Activated naive CD8-positive, alpha-beta T cell treated with anti-CD3 and anti-CD28 coated beads, Interleukin-2, amount 50 U/mL, for 24 hours (primary cell): ENCODE measurements around the gene SRP54.
"Not testable (repeated sequence)": the region's sequence is repeated elsewhere in the genome, so short reads cannot be mapped to it uniquely, and the experiment has no call there.

ENCODE experiments used
- ATAC-seq: fragments of 150-1000 bp; cut with Tn5 transposase; one replicate; pipeline ENCODE4 v1.10.0; 2021
- DNase-seq: peaks from one replicate; pipeline ENCODE4 v3.0.0; 2021
- H3K27ac Mint-ChIP-seq: one replicate; pipeline ENCODE4 v1.8.0; 2021; ENCODE audit warnings: mild to moderate bottlenecking, mixed read lengths
- H3K27me3 Mint-ChIP-seq: one replicate; pipeline ENCODE4 v1.8.0; 2021; ENCODE audit warnings: mixed read lengths
- H3K36me3 Mint-ChIP-seq: one replicate; pipeline ENCODE4 v1.8.0; 2021; ENCODE audit warnings: low read depth, mixed read lengths
- H3K4me1 Mint-ChIP-seq: one replicate; pipeline ENCODE4 v1.8.0; 2021; ENCODE audit warnings: mixed read lengths
- H3K4me3 Mint-ChIP-seq: one replicate; pipeline ENCODE4 v1.8.0; 2021; ENCODE audit warnings: mild to moderate bottlenecking, moderate library complexity, mixed read lengths
- H3K9me3 Mint-ChIP-seq: one replicate; pipeline ENCODE4 v1.8.0; 2021; ENCODE audit warnings: mixed read lengths

The SRP54 gene

DNA sequence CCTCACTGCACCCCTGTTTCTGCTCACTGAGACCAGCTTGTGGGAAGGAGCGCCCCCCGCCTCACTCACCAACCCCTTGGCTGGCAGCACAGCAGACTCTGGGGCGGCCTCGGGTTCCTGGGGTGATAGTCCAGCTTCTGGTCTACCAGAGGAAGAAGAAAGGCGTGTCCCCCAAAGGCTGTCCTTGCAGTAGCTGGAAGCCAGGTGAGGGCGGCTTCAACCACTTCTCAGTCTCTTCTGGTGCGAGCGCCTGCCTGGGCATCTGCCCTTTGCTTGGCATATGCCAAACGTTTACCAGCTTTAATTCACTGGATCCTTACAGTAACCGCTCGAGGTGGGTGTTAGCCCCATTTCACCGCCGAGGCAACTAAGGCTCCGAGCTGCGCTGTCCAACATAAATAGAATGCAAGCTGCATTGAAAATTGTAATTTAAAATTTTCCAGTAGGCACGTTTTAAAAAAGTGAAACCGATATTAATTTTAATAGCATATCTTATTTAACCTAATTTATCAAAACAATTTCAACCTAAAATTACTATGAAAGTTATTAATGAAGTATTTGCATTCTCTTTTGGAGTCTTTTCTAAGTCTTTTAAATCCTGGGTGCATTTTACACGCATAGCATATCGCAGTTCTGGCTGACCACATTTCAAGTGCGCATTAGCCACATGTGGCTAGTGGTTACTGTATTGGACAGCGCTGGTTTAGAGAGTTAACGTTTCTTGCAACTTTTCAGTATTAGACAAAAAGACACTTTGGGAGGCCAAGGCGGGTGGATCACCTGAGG lies 64.2 kb downstream of the SRP54 start:
- H3K27me3 Mint-ChIP-seq, result no peaks in the 10 kb centered on the region
- H3K27ac Mint-ChIP-seq, result peak overlapping the region; percentile 90
- H3K36me3 Mint-ChIP-seq, result peaks cover 4% of the 10 kb centered on the region
- peaks cover 36% of the 10 kb centered on the region for H3K4me1 Mint-ChIP-seq
- peak overlapping the region; percentile 92 for H3K4me3 Mint-ChIP-seq
- H3K9me3 Mint-ChIP-seq, result no peaks in the 10 kb centered on the region
- DNase-seq (no peak), ATAC-seq (peak; percentile 12)

GRCh38 chr14:35047976-35048513 lies 65.3 kb downstream of the SRP54 start:
- ATAC-seq, result no peak

DNA sequence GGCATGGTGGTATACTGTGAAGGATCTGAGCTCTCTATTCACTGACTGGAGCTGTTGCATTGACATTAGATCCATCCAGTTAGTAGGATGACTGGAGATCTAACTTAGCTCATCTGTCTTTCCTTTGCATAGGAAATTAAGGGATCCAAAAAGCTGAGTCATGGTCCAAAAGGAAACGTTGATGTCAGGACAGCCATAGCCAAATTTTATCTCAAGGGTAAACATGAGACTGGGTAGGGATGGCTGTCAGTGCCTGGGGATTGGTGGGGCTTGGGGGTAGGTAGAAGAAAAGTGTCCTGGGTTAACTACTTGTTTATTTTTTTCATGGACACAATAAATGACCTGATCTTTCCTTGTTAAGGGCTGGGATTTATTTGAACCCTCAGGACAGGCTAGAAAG lies 67.9 kb downstream of the SRP54 start:
- Mint-ChIP-seq H3K9me3 (no peaks in the 10 kb centered on the region), H3K27ac (no peak overlapping the region), H3K36me3 (peaks cover 9% of the 10 kb centered on the region), H3K27me3 (no peaks in the 10 kb centered on the region), H3K4me3 (no peak overlapping the region), H3K4me1 (peaks cover 25% of the 10 kb centered on the region)
- ATAC-seq, result no peak
- DNase-seq, result no peak

More at GRCh38 chr14:35047976-35048513, 65.3 kb downstream of the SRP54 start:
- H3K9me3 Mint-ChIP-seq, result no peaks in the 10 kb centered on the region
- H3K4me1 Mint-ChIP-seq, result peaks cover 34% of the 10 kb centered on the region
- peaks cover 5% of the 10 kb centered on the region for H3K36me3 Mint-ChIP-seq
- H3K27ac Mint-ChIP-seq, result peak overlapping the region; percentile 32
- H3K27me3 Mint-ChIP-seq, result no peaks in the 10 kb centered on the region
- no peak for DNase-seq
- H3K4me3 Mint-ChIP-seq, result peak overlapping the region; percentile 92

GRCh38 chr14:35051796-35052195 lies 69.0 kb downstream of the SRP54 start:
- H3K4me3 Mint-ChIP-seq, result no peak overlapping the region
- H3K4me1 Mint-ChIP-seq, result peaks cover 22% of the 10 kb centered on the region
- no peaks in the 10 kb centered on the region for H3K9me3 Mint-ChIP-seq
- ATAC-seq (no peak), DNase-seq (no peak)
- H3K36me3 Mint-ChIP-seq, result peaks cover 11% of the 10 kb centered on the region
- no peaks in the 10 kb centered on the region for H3K27me3 Mint-ChIP-seq
- no peak overlapping the region for H3K27ac Mint-ChIP-seq

- Mint-ChIP-seq H3K4me1 (peaks cover 14% of the 10 kb centered on the region), H3K27me3 (no peaks in the 10 kb centered on the region), H3K36me3 (peaks cover 11% of the 10 kb centered on the region), H3K4me3 (no peak overlapping the region), H3K27ac (no peak overlapping the region), H3K9me3 (no peaks in the 10 kb centered on the region)
- ATAC-seq, result no peak
- no peak for DNase-seq
These were observed 69.8 kb downstream of the SRP54 start for GRCh38 chr14:35052637-35053036.

DNA sequence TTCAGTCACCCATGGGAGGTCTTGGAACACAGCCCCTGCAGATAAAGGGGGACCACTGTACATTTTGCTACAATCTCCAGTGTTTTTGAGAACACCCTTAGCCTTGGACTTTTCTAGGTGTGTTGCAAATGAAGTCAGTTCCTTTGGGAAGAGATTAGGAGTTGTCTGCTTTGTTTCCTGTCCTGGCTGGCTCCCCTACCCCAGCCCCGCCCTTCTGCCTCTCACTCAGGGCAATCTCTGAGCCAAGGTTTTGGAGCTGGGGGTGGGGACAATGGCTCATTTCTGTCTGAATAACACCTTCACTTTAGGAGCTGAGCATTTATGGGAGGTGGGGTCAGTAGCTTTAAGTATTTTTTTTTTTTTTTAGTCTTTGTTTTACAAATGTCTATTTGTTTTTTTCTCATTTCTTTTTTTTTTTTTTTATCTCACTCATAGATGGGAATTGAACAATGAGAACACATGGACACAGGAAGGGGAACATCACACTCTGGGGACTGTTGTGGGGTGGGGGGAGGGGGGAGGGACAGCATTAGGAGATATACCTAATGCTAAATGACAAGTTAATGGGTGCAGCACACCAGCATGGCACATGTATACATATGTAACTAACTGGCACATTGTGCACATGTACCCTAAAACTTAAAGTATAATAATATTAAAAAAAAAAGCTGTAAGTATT lies 78.5 kb downstream of the SRP54 start:
- H3K36me3 Mint-ChIP-seq, result peaks cover 14% of the 10 kb centered on the region
- not testable (repeated sequence) for H3K9me3 Mint-ChIP-seq, H3K27ac Mint-ChIP-seq, H3K4me1 Mint-ChIP-seq, DNase-seq, ATAC-seq, H3K4me3 Mint-ChIP-seq, H3K27me3 Mint-ChIP-seq

GRCh38 chr14:35065731-35066130 lies 82.9 kb downstream of the SRP54 start:
- peaks cover 23% of the 10 kb centered on the region for H3K36me3 Mint-ChIP-seq
- not testable (repeated sequence) for H3K27me3 Mint-ChIP-seq, H3K9me3 Mint-ChIP-seq, ATAC-seq, DNase-seq, H3K4me3 Mint-ChIP-seq, H3K27ac Mint-ChIP-seq, H3K4me1 Mint-ChIP-seq

GRCh38 chr14:35068238-35069012 lies 85.6 kb downstream of the SRP54 start:
- H3K36me3 Mint-ChIP-seq, result peaks cover 24% of the 10 kb centered on the region
- no peak for DNase-seq
- H3K4me1 Mint-ChIP-seq, result no peaks in the 10 kb centered on the region
- ATAC-seq, result no peak
- no peak overlapping the region for H3K4me3 Mint-ChIP-seq
- H3K9me3 Mint-ChIP-seq, result no peaks in the 10 kb centered on the region
- no peak overlapping the region for H3K27ac Mint-ChIP-seq
- H3K27me3 Mint-ChIP-seq, result no peaks in the 10 kb centered on the region

DNA sequence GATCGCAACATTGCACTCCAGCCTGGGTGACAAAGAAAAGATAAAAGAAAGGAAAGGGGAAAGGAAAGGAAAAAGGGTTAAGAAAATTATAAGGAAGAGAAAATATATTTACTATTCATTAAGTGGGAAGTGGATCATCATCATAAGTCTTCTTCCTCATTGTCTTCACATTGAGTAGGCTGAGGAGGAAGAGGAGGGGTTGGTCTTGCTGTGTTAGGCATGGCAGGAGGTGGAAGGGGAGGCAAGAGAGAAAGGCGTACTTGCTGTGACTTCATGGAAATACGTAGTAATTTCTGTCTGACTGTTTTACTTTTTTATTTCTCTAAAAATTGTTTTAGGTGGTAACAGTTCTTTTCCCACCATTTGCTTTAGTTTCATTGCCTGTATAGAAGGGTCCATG lies 89.4 kb downstream of the SRP54 start:
- Mint-ChIP-seq H3K27ac (no peak overlapping the region), H3K36me3 (peaks cover 29% of the 10 kb centered on the region), H3K4me3 (no peak overlapping the region), H3K4me1 (no peaks in the 10 kb centered on the region), H3K9me3 (no peaks in the 10 kb centered on the region), H3K27me3 (no peaks in the 10 kb centered on the region)
- no peak for ATAC-seq
- no peak for DNase-seq

DNA sequence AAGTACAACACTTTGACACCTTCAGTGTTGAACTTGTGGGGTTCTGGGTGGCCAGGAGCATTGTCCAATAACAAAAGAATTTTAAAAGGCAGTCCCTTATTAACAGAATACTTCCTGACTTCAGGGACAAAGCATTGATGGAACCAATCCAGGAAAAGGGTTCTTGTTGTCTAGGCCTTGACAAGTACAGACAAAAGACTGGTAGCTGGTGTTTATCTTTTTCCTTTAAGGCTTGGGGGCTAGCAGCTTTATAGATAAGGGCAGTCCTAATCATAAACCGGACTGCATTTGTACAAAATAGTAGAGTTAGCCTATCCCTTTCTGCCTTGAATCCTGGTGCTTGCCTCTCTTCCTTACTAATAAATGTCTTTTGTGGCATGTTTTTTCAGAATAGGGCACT lies 90.7 kb downstream of the SRP54 start:
- Mint-ChIP-seq H3K27me3 (no peaks in the 10 kb centered on the region), H3K4me1 (no peaks in the 10 kb centered on the region), H3K4me3 (no peak overlapping the region), H3K9me3 (no peaks in the 10 kb centered on the region), H3K36me3 (peaks cover 18% of the 10 kb centered on the region), H3K27ac (no peak overlapping the region)
- DNase-seq (no peak), ATAC-seq (no peak)

DNA sequence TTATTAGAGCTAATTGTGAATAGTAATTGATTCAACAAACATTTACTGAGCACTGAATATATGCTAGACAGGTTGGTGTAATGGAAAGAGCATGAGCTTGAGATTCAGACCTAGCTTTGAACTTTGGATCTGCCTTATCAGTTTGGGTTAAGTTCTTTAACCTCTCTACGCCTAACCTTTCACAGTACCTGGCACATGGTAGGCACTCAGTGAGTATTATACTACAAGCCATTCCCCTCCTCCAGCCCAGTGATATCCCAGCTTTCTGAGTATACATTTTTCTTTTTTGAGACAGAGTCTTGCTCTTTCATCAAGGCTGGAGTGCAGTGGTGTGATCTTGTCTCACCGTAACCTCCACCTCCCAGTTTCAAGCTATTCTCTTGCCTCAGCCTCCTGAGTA lies 95.3 kb downstream of the SRP54 start:
- ATAC-seq (no peak), DNase-seq (no peak)
- no peaks in the 10 kb centered on the region for H3K27me3 Mint-ChIP-seq
- peaks cover 10% of the 10 kb centered on the region for H3K36me3 Mint-ChIP-seq
- H3K27ac Mint-ChIP-seq, result no peak overlapping the region
- no peaks in the 10 kb centered on the region for H3K9me3 Mint-ChIP-seq
- no peak overlapping the region for H3K4me3 Mint-ChIP-seq
- no peaks in the 10 kb centered on the region for H3K4me1 Mint-ChIP-seq
